Activated T-cell treated with anti-CD3 and anti-CD28 coated beads, Interleukin-2, amount 50 U/mL, for 1 hour (primary cell): ENCODE data around the gene EXOC4.

Experiments used
- DNase-seq: peaks from one replicate; pipeline ENCODE4 v3.0.0-alpha.2; 2020

The EXOC4 gene

GRCh38 chr7:133912916-133913697 lies 660.2 kb downstream of the EXOC4 start:
- DNase-seq: no peak

GRCh38 chr7:133916621-133917020 lies 663.7 kb downstream of the EXOC4 start:
- DNase-seq: no peak

GRCh38 chr7:133919810-133920209 lies 666.9 kb downstream of the EXOC4 start:
- no peak for DNase-seq

GRCh38 chr7:133921635-133922182 lies 668.8 kb downstream of the EXOC4 start:
- DNase-seq: no peak

GRCh38 chr7:133923974-133924373 lies 671.1 kb downstream of the EXOC4 start:
- no peak for DNase-seq

GRCh38 chr7:133931053-133931452 lies 678.2 kb downstream of the EXOC4 start:
- DNase-seq: no peak

GRCh38 chr7:133932591-133932990 lies 679.7 kb downstream of the EXOC4 start:
- no peak for DNase-seq

- no peak for DNase-seq
Observed at GRCh38 chr7:133934262-133934976, 681.5 kb downstream of the EXOC4 start.

- DNase-seq: no peak
Observed at GRCh38 chr7:133934977-133935330, 682.1 kb downstream of the EXOC4 start.

GRCh38 chr7:133936074-133936473 lies 683.2 kb downstream of the EXOC4 start:
- DNase-seq: no peak

- no peak for DNase-seq
Observed at GRCh38 chr7:133937786-133938185, 684.9 kb downstream of the EXOC4 start.

- no peak for DNase-seq
Observed at GRCh38 chr7:133940368-133940767, 687.5 kb downstream of the EXOC4 start.

GRCh38 chr7:133941496-133941895 lies 688.6 kb downstream of the EXOC4 start:
- DNase-seq: no peak

- no peak for DNase-seq
Observed at GRCh38 chr7:133945497-133945896, 692.6 kb downstream of the EXOC4 start.

- DNase-seq: no peak
Observed at GRCh38 chr7:133947458-133948254, 694.8 kb downstream of the EXOC4 start.

GRCh38 chr7:133948588-133948987 lies 695.7 kb downstream of the EXOC4 start:
- no peak for DNase-seq

GRCh38 chr7:133950855-133951254 lies 698.0 kb downstream of the EXOC4 start:
- DNase-seq: no peak

GRCh38 chr7:133955208-133955607 lies 702.3 kb downstream of the EXOC4 start:
- DNase-seq: no peak

GRCh38 chr7:133957845-133958244 lies 705.0 kb downstream of the EXOC4 start:
- DNase-seq: no peak

GRCh38 chr7:133958822-133959221 lies 705.9 kb downstream of the EXOC4 start:
- DNase-seq: no peak

GRCh38 chr7:133959505-133959904 lies 706.6 kb downstream of the EXOC4 start:
- no peak for DNase-seq

GRCh38 chr7:133961724-133962123 lies 708.8 kb downstream of the EXOC4 start:
- no peak for DNase-seq

- no peak for DNase-seq
Observed at GRCh38 chr7:133962646-133963045, 709.8 kb downstream of the EXOC4 start.
